A673 (cell line): ENCODE results near the gene NKX2-4.
"Not testable (repeated sequence)": the region's sequence is repeated elsewhere in the genome, so short reads cannot be mapped to it uniquely, and the experiment has no call there.

Source experiments
- EZH2 ChIP-seq: fragments of 200-600 bp; sonication (generic); IDR thresholded peaks from 2 replicates; pipeline ENCODE4 v1.6.1; 2017; ENCODE audit warnings: borderline replicate concordance, low read depth, mild to moderate bottlenecking, mixed read lengths, antibody characterized with exemption, low read length; ENCODE audit not compliant: poor library complexity, severe bottlenecking
- TF ChIP-seq, protein P1 (sequence below): fragments of 300-800, 200-600 bp; sonication (generic); conservative IDR thresholded peaks from 2 replicates; pipeline ENCODE4 v1.5.1; 2017; ENCODE audit warnings: low read depth, mild to moderate bottlenecking, antibody characterized with exemption, low read length, moderate library complexity, mixed read lengths

DNA sequence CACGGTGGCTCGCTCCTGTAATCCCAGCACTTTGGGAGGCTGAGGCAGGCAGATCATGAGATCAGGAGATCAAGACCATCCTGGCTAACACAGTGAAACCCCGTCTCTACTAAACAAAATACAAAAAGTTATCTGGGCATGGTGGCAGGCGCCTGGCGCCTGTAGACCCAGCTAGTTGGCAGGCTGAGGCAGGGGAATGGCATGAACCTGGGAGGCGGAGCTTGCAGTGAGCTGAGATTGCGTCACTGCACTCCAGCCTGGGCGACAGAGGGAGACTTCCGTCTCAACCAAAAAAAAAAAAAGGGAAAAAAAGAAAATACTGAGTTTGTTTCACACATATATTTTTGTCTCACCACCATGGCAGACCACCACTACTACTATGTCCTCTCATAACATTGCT lies 31.1 kb downstream of the NKX2-4 start:
- TF ChIP-seq, protein P1, sequence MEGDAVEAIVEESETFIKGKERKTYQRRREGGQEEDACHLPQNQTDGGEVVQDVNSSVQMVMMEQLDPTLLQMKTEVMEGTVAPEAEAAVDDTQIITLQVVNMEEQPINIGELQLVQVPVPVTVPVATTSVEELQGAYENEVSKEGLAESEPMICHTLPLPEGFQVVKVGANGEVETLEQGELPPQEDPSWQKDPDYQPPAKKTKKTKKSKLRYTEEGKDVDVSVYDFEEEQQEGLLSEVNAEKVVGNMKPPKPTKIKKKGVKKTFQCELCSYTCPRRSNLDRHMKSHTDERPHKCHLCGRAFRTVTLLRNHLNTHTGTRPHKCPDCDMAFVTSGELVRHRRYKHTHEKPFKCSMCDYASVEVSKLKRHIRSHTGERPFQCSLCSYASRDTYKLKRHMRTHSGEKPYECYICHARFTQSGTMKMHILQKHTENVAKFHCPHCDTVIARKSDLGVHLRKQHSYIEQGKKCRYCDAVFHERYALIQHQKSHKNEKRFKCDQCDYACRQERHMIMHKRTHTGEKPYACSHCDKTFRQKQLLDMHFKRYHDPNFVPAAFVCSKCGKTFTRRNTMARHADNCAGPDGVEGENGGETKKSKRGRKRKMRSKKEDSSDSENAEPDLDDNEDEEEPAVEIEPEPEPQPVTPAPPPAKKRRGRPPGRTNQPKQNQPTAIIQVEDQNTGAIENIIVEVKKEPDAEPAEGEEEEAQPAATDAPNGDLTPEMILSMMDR, result not testable (repeated sequence)
- TF ChIP-seq EZH2, result not testable (repeated sequence)
